GM23248 (cell line): Measurements from ENCODE around the gene ZNF467.

ENCODE experiments used
- EZH2 ChIP-seq: fragments of 200-600 bp; sonication (generic); IDR thresholded peaks from 2 replicates; pipeline ENCODE4 v1.6.1; 2018; ENCODE audit warnings: antibody characterized with exemption, mild to moderate bottlenecking; ENCODE audit not compliant: insufficient read depth, poor library complexity, severe bottlenecking
- EZH2phosphoT487 ChIP-seq: fragments of 200-600 bp; sonication (generic); IDR thresholded peaks from 2 replicates; pipeline ENCODE4 v1.6.1; 2018; ENCODE audit warnings: antibody characterized with exemption, moderate library complexity, mild to moderate bottlenecking, low read depth; ENCODE audit not compliant: insufficient read depth

DNA sequence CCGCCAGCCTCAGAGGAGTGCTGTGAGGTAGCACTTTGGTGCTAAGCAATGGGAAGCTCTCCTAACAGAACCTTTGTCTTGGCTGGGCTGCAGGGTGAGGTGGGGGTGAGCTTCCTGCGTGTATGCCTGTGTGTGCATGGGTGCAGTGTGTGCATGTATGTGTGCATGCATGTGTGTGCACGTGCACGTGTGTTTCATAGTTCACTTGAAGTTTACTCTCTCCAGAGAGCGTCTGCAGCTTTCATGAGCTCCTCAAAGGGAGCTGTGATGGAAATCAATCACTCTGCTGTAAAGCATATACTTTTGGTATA is 4.9 kb upstream of the ZNF467 start:
- TF ChIP-seq EZH2 (no peak), EZH2phosphoT487 (no peak)
